H9 (cell line): ENCODE data around the gene ATP5MC2. TPM values are rescaled to one million over a fixed set of nuclear protein-coding genes. Genes with fewer than 3 reads are reported as not detected.

Experiments
- DNase-seq: peaks from one replicate; pipeline ENCODE4 v3.0.0-alpha.2; 2017
- H2AFZ ChIP-seq: one replicate; pipeline ENCODE4 v1.6.1; 2013; ENCODE audit warnings: mild to moderate bottlenecking, low read length, control low read depth, moderate library complexity
- H2AK5ac ChIP-seq: 2 replicates; pipeline ENCODE4 v1.6.1; 2013; ENCODE audit warnings: low read length, control low read depth, mixed read lengths; ENCODE audit not compliant: insufficient read length
- H2BK120ac ChIP-seq: one replicate; pipeline ENCODE4 v1.6.1; 2013; ENCODE audit warnings: low read depth, mild to moderate bottlenecking, low read length, control low read depth, inconsistent platforms; ENCODE audit not compliant: poor library complexity, severe bottlenecking
- H2BK12ac ChIP-seq: 2 replicates; pipeline ENCODE4 v1.6.1; 2013; ENCODE audit warnings: low read length, control low read depth, mixed read lengths, low read depth; ENCODE audit not compliant: insufficient read length
- H2BK15ac ChIP-seq: 2 replicates; pipeline ENCODE4 v1.6.1; 2013; ENCODE audit warnings: low read depth, low read length, control low read depth
- H2BK20ac ChIP-seq: one replicate; pipeline ENCODE4 v1.6.1; 2013; ENCODE audit warnings: low read depth, mild to moderate bottlenecking, low read length, control low read depth, inconsistent platforms; ENCODE audit not compliant: poor library complexity, severe bottlenecking
- H2BK5ac ChIP-seq: 2 replicates; pipeline ENCODE4 v1.6.1; 2013; ENCODE audit warnings: low read length, control low read depth, mixed read lengths; ENCODE audit not compliant: insufficient read length
- H3K14ac ChIP-seq: 2 replicates; pipeline ENCODE4 v1.6.1; 2013; ENCODE audit warnings: low read length, control low read depth; ENCODE audit not compliant: insufficient read depth
- H3K18ac ChIP-seq: 2 replicates; pipeline ENCODE4 v1.6.1; 2013; ENCODE audit warnings: low read depth, mild to moderate bottlenecking, mixed read lengths, low read length, control low read depth; ENCODE audit not compliant: insufficient read length
- H3K23ac ChIP-seq: 2 replicates; pipeline ENCODE4 v1.6.1; 2013; ENCODE audit warnings: low read length, control low read depth, mixed read lengths, low read depth; ENCODE audit not compliant: insufficient read length
- H3K23me2 ChIP-seq: 2 replicates; pipeline ENCODE4 v1.6.1; 2013; ENCODE audit warnings: low read depth, mild to moderate bottlenecking, mixed read lengths, low read length, control low read depth; ENCODE audit not compliant: insufficient read length, poor library complexity, severe bottlenecking
- H3K27ac ChIP-seq: 2 replicates; pipeline ENCODE4 v1.5.1; 2013; ENCODE audit warnings: low read length, control low read depth, mixed read lengths, low read depth; ENCODE audit not compliant: insufficient read length
- H3K27me3 ChIP-seq: 2 replicates; pipeline ENCODE4 v1.6.1; 2013; ENCODE audit warnings: low read length, control low read depth, inconsistent platforms; ENCODE audit not compliant: insufficient read depth
- H3K4ac ChIP-seq: 2 replicates; pipeline ENCODE4 v1.6.1; 2013; ENCODE audit warnings: low read depth, mild to moderate bottlenecking, control low read depth, inconsistent platforms, low read length, moderate library complexity
- H3K4me1 ChIP-seq: 2 replicates; pipeline ENCODE4 v1.6.1; 2013; ENCODE audit warnings: low read length, control low read depth, inconsistent platforms; ENCODE audit not compliant: insufficient read depth
- H3K4me2 ChIP-seq: 2 replicates; pipeline ENCODE4 v1.6.1; 2013; ENCODE audit warnings: low read length, control low read depth, mixed read lengths; ENCODE audit not compliant: insufficient read length, insufficient read depth
- H3K56ac ChIP-seq: 2 replicates; pipeline ENCODE4 v1.6.1; 2013; ENCODE audit warnings: low read depth, mild to moderate bottlenecking, mixed read lengths, low read length, control low read depth; ENCODE audit not compliant: insufficient read length
- H3K79me1 ChIP-seq: 2 replicates; pipeline ENCODE4 v1.6.1; 2013; ENCODE audit warnings: low read depth, mild to moderate bottlenecking, moderate library complexity, low read length, control low read depth, inconsistent platforms; ENCODE audit not compliant: insufficient read depth, poor library complexity, severe bottlenecking
- H3K79me2 ChIP-seq: 2 replicates; pipeline ENCODE4 v1.6.1; 2013; ENCODE audit warnings: low read length, control low read depth, inconsistent platforms; ENCODE audit not compliant: insufficient read depth
- H3K9ac ChIP-seq: 2 replicates; pipeline ENCODE4 v1.6.1; 2013; ENCODE audit warnings: low read length, control low read depth, mixed read lengths; ENCODE audit not compliant: insufficient read length; ENCODE audit errors: extremely low read depth
- H3K9me3 ChIP-seq: one replicate; pipeline ENCODE4 v1.6.1; 2013; ENCODE audit warnings: low read depth, low read length, inconsistent platforms; ENCODE audit not compliant: control insufficient read depth
- H3T11ph ChIP-seq: one replicate; pipeline ENCODE4 v1.6.1; 2013; ENCODE audit warnings: mild to moderate bottlenecking, low read length, control low read depth, inconsistent platforms
- H4K20me1 ChIP-seq: one replicate; pipeline ENCODE4 v1.6.1; 2013; ENCODE audit not compliant: control insufficient read depth, insufficient read length, insufficient read depth
- H4K5ac ChIP-seq: 2 replicates; pipeline ENCODE4 v1.6.1; 2013; ENCODE audit warnings: low read depth, mild to moderate bottlenecking, mixed read lengths, low read length, control low read depth; ENCODE audit not compliant: insufficient read length
- H4K8ac ChIP-seq: replicated peaks from 2 replicates; pipeline ENCODE4 v1.6.1; 2013; ENCODE audit warnings: low read length, control low read depth, mixed read lengths, low read depth; ENCODE audit not compliant: insufficient read length
- H4K91ac ChIP-seq: 2 replicates; pipeline ENCODE4 v1.6.1; 2013; ENCODE audit warnings: low read depth, mild to moderate bottlenecking, moderate library complexity, mixed read lengths, low read length, control low read depth; ENCODE audit not compliant: insufficient read length
- H3K27ac Mint-ChIP-seq, 3 experiments: 2 replicates in 2 of 3; 3 replicates in 1 of 3; pipeline ENCODE4 v1.8.0; 2020 to 2021; ENCODE audit warnings: mixed read lengths in 3 of 3, mild to moderate bottlenecking in 1 of 3, moderate library complexity in 1 of 3
- H3K27me3 Mint-ChIP-seq: 2 replicates; pipeline ENCODE4 v1.8.0; 2021; ENCODE audit warnings: low read depth, mild to moderate bottlenecking, moderate library complexity, mixed read lengths
- H3K36me3 Mint-ChIP-seq, 3 experiments: 2 replicates in 2 of 3; 3 replicates in 1 of 3; pipeline ENCODE4 v1.8.0; 2020 to 2021; ENCODE audit warnings: low read depth in 3 of 3, mixed read lengths in 3 of 3; ENCODE audit not compliant: insufficient read depth in 1 of 3
- H3K4me1 Mint-ChIP-seq, 2 experiments: 2 replicates each; pipeline ENCODE4 v1.8.0; 2020; ENCODE audit warnings: mixed read lengths in 2 of 2
- H3K4me3 Mint-ChIP-seq, 2 experiments: 2 replicates in 1 of 2; 3 replicates in 1 of 2; pipeline ENCODE4 v1.8.0; 2020 to 2021; ENCODE audit warnings: mild to moderate bottlenecking in 2 of 2, mixed read lengths in 2 of 2, moderate library complexity in 1 of 2
- H3K9me3 Mint-ChIP-seq, 2 experiments: 2 replicates in 1 of 2; 3 replicates in 1 of 2; pipeline ENCODE4 v1.8.0; 2020; ENCODE audit warnings: mild to moderate bottlenecking in 2 of 2, mixed read lengths in 2 of 2, moderate library complexity in 1 of 2
- CTCF ChIP-seq: fragments of 200-600 bp; sonication (generic); conservative IDR thresholded peaks from 3 replicates; pipeline ENCODE4 v1.8.0; 2021; ENCODE audit warnings: antibody characterized with exemption, mild to moderate bottlenecking
- WGBS: extraction: QIAGEN DNeasy Blood & Tissue Kit; methylation state at CpG from one replicate; pipeline ENCODE4 v1.1.7; 2013; ENCODE audit warnings: missing lambda C conversion rate, low lambda C conversion rate, mixed read lengths; ENCODE audit not compliant: insufficient read length; ENCODE audit errors: extremely low coverage; 5-methylcytosine and 5-hydroxymethylcytosine counted together
- total RNA-seq: library from RNA; stranded (reverse); gene quantifications from 2 replicates; pipeline ENCODE4 v1.2.1, GENCODE V29; 2021

ATP5MC2 gene
- total RNA-seq, 1 experiment from 2014 or later = 379 TPM

GRCh38 chr12:53709671-53710070 is 33.8 kb upstream of the ATP5MC2 start:
- Mint-ChIP-seq H3K4me1 (peaks cover 0 to 8% of the 10 kb centered on the region in 2 experiments; a peak in 1 of 4 replicates), H3K4me3 (no peak overlapping the region), H3K27me3 (peaks cover 45% of the 10 kb centered on the region), H3K9me3 (no peaks in the 10 kb centered on the region), H3K36me3 (no peaks in the 10 kb centered on the region; a peak in 2 of 7 replicates), H3K27ac (no peak overlapping the region)
- Histone ChIP-seq H2BK15ac (no peak overlapping the region), H2BK20ac (no peak overlapping the region), H3K23me2 (no peaks in the 10 kb centered on the region), H3K4me1 (no peaks in the 10 kb centered on the region), H3K79me1 (no peaks in the 10 kb centered on the region), H3K56ac (no peak overlapping the region), H4K91ac (no peak overlapping the region), H4K5ac (no peak overlapping the region), H2BK5ac (no peak overlapping the region), H3K79me2 (no peaks in the 10 kb centered on the region), H4K8ac (no peak overlapping the region), H3K23ac (no peak overlapping the region), H3K14ac (no peak overlapping the region), H3K9me3 (no peaks in the 10 kb centered on the region), H2BK12ac (no peak overlapping the region), H3K4me2 (no peak overlapping the region), H3K27ac (no peak overlapping the region), H3K4ac (no peak overlapping the region), H3T11ph (no peak overlapping the region), H3K18ac (no peak overlapping the region), H3K27me3 (no peaks in the 10 kb centered on the region; the same call in 1 of the 2 replicates), H2BK120ac (no peak overlapping the region), H4K20me1 (no peaks in the 10 kb centered on the region), H3K9ac (no peak overlapping the region), H2AFZ (no peak overlapping the region), H2AK5ac (no peak overlapping the region)
- no CpG with 5 or more reads among the region's 4 CpGs for WGBS
- no peak for TF ChIP-seq CTCF
- DNase-seq = no peak
